Tibial nerve (tissue), 4 donors: ENCODE data around the gene PDRG1.

Experiments used
- CTCF ChIP-seq, 5 experiments: fragments of 200-600 bp in 3 of 5; fragments of 450-650 bp in 2 of 5; sonication (generic) in 3 of 5; IDR thresholded peaks; one replicate each; pipeline ENCODE4 v1.5.1; 2016 to 2019; ENCODE audit warnings: antibody characterized with exemption in 5 of 5, mild to moderate bottlenecking in 3 of 5, moderate library complexity in 2 of 5
- EP300 ChIP-seq, 2 donors: sonication (generic); formaldehyde crosslinking; IDR thresholded peaks; one replicate each; pipeline ENCODE4 v1.6.1; 2017; ENCODE audit warnings: antibody characterized with exemption in 2 of 2, mild to moderate bottlenecking in 1 of 2

- TF ChIP-seq CTCF (IDR thresholded peaks at IDR 0.05): no peak
- TF ChIP-seq EP300 (IDR thresholded peaks at IDR 0.05): no peak
Observed at GRCh38 chr20:31989030-31989645, 37.3 kb upstream of the PDRG1 start.
